ENCODE results near the gene ZDHHC3.

DNA sequence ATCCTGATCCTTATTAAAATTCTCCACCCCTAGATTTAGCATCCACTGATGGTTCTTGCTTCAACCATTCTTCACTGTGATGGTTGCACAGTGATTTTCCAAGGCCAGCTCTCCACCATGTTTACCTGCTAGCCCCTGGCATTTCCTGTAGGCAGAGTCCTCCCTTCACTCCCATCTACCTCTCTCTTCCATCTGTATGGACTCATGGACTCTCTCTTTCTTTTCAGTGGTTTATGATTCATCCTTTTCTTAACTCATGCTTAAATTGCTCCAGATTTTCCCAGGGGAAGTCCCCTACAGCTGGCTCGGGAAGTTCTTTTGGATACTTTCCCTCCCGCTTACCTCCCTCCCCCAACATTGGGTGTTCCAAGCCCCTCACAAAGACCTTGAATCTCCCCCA lies 82.9 kb downstream of the ZDHHC3 start:
- TF ChIP-seq, protein P1, sequence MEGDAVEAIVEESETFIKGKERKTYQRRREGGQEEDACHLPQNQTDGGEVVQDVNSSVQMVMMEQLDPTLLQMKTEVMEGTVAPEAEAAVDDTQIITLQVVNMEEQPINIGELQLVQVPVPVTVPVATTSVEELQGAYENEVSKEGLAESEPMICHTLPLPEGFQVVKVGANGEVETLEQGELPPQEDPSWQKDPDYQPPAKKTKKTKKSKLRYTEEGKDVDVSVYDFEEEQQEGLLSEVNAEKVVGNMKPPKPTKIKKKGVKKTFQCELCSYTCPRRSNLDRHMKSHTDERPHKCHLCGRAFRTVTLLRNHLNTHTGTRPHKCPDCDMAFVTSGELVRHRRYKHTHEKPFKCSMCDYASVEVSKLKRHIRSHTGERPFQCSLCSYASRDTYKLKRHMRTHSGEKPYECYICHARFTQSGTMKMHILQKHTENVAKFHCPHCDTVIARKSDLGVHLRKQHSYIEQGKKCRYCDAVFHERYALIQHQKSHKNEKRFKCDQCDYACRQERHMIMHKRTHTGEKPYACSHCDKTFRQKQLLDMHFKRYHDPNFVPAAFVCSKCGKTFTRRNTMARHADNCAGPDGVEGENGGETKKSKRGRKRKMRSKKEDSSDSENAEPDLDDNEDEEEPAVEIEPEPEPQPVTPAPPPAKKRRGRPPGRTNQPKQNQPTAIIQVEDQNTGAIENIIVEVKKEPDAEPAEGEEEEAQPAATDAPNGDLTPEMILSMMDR (IDR thresholded peaks at IDR 0.05): no peak
- no peak for TF ChIP-seq POLR2A (IDR thresholded peaks at IDR 0.05)

Data from tibial nerve (tissue), 3 donors.